ENCODE data around the gene IGSF22. TPM values are rescaled to one million over a fixed set of nuclear protein-coding genes. Genes with fewer than 3 reads are reported as not detected.

The IGSF22 gene
- total RNA-seq, 1 donor from 2014 or later: not detected

- H3K36me3 ChIP-seq: no peaks in the 10 kb centered on the region
- TF ChIP-seq CTCF (IDR thresholded peaks at IDR 0.05): no peak
- no peak overlapping the region for H3K27ac ChIP-seq
- intact Hi-C loops (cut with DNase I): no loop called here
- H3K9me3 ChIP-seq: no peaks in the 10 kb centered on the region
- H3K4me3 ChIP-seq: no peak overlapping the region
- no peak for DNase-seq (ENCODE audit: low spot score in 2 of 2)
- no peaks in the 10 kb centered on the region for H3K4me1 ChIP-seq
- H3K27me3 ChIP-seq: no peaks in the 10 kb centered on the region
These were observed 40.0 kb upstream of the IGSF22 start for GRCh38 chr11:18766015-18766414.

DNA sequence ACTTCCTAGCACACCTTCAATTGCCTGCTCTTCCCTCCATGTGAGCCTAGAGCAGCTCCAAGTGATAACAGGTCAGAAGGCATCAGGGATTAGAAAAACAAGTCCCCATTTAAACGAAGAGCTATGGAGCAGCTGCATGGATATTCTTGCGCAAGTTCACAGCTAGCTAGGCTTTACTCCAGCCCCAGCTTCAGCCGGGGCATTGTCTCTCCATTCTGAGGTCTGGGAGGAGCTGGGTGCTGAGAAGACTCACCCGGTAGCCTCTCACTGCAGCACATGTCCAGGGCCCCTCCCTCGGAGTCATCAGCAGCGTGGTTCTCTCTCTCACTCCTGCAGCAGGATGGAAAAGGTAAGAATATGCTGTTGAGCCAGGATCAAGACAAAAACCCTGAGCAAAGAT lies 39.6 kb upstream of the IGSF22 start:
- Histone ChIP-seq H3K27me3 (no peaks in the 10 kb centered on the region), H3K9me3 (no peaks in the 10 kb centered on the region), H3K4me1 (no peaks in the 10 kb centered on the region), H3K27ac (no peak overlapping the region), H3K36me3 (no peaks in the 10 kb centered on the region), H3K4me3 (no peak overlapping the region)
- TF ChIP-seq CTCF (IDR thresholded peaks at IDR 0.05): no peak
- DNase-seq (ENCODE audit: low spot score in 2 of 2): no peak
- intact Hi-C loops (cut with DNase I): no loop called here

DNA sequence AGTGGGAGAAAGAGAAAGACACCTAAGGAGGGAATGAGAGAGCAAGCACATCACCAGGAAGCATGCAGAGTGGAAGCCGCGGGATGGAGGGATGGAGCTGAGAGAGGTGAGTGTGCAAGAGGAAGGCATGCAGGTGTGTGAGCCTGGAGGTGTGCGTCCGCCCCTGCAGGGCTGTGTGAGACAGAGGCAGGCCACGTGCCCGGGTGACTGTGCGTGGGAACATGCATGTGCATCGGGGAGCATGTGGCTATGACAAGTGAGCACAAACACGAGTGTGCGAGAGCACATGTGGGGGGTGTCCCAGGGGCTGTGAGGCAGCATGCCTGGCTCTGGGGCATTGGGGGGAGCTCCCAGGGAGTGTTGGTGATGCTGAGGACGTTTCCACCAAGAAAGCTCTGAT lies 35.8 kb upstream of the IGSF22 start:
- H3K27ac ChIP-seq: no peak overlapping the region
- no peaks in the 10 kb centered on the region for H3K36me3 ChIP-seq
- no peak for TF ChIP-seq CTCF (IDR thresholded peaks at IDR 0.05)
- H3K4me3 ChIP-seq: no peak overlapping the region
- DNase-seq (ENCODE audit: low spot score in 2 of 2): no peak
- no peaks in the 10 kb centered on the region for H3K4me1 ChIP-seq
- H3K9me3 ChIP-seq: no peaks in the 10 kb centered on the region
- no peaks in the 10 kb centered on the region for H3K27me3 ChIP-seq
- intact Hi-C loops (cut with DNase I): no loop called here

- Histone ChIP-seq H3K36me3 (no peaks in the 10 kb centered on the region), H3K27ac (no peak overlapping the region), H3K4me3 (no peak overlapping the region), H3K27me3 (no peaks in the 10 kb centered on the region), H3K9me3 (no peaks in the 10 kb centered on the region), H3K4me1 (no peaks in the 10 kb centered on the region)
- no peak for DNase-seq (ENCODE audit: low spot score in 2 of 2)
- intact Hi-C loops (cut with DNase I): no loop called here
- no peak for TF ChIP-seq CTCF (IDR thresholded peaks at IDR 0.05)
These were observed 35.2 kb upstream of the IGSF22 start for GRCh38 chr11:18761144-18761543.

DNA sequence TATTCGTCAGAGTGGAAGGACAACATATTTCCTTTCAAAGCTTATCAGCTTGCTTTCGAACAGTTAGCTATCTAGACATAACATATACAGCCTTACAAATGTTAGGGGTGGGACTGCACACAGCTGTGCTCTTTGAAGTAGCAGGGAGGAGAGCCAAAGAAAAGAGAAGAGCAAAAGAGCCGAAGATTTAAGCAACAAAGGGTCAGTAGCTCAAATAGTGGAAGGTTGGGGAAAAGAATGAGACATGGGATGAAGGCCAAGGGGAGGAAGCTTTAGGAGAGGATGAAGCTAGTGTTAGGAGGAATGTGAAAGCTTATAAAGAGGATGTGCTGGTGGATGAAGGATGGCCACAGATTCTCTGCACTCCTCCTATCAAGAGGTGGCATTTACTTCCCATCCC lies 31.8 kb upstream of the IGSF22 start:
- Histone ChIP-seq H3K27me3 (no peaks in the 10 kb centered on the region), H3K27ac (no peak overlapping the region)
- no peak for DNase-seq (ENCODE audit: low spot score in 2 of 2)

More for the DNA sequence above, 31.8 kb upstream of the IGSF22 start:
- Histone ChIP-seq H3K4me3 (no peak overlapping the region), H3K9me3 (no peaks in the 10 kb centered on the region), H3K36me3 (no peaks in the 10 kb centered on the region), H3K4me1 (no peaks in the 10 kb centered on the region)
- no peak for TF ChIP-seq CTCF (IDR thresholded peaks at IDR 0.05)
- intact Hi-C loops (cut with DNase I): no loop called here

Data from ascending aorta (tissue), 2 donors.